AG20443 (cell line): ENCODE results near the gene SPOCD1.
A peak's percentile ranks its signal among the peaks of the same experiment; 100 is the strongest.

Experiments
- DNase-seq: peaks from one replicate; pipeline ENCODE4 v3.0.0; 2012; ENCODE audit warnings: low spot score, mixed read lengths

The SPOCD1 gene

DNA sequence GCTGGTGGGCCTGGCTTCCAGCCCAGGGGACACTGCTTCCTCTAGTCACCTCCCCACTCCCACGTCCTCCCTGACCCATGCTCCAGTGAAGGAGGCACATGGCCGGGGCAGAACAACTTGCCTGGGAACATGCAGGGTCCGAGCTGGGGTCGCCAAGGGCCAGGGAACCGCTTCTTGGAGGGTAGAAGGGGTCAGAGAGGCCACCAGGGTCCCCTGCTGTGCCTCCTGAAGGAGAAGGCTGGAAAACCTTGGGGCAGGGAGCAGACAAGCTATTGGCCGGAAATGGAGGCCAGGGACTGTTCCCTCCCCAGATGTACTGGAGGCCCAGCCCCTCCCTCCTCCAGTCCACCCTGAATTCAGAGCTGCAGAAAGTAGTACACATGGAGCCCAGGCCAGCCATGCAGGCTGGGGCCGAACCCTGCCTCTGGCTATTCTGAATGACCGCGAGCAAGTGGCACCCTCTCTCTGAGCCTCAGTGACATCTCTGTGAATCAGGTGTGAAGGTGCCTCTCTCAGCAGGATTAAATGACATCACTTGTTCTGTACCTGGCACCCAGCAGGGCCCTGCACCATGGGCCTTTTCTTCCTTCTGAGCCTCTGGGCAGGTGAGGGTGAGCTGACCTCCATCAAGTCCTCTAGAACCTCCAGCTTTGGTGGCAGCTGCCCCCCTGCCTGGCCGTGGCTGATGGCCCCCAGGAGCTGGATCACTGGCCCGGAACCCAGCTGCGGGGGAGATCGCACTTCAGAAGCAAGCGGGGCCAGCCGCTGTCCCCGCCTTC is 15.7 kb downstream of the SPOCD1 start:
- DNase-seq = peak; percentile 4

DNA sequence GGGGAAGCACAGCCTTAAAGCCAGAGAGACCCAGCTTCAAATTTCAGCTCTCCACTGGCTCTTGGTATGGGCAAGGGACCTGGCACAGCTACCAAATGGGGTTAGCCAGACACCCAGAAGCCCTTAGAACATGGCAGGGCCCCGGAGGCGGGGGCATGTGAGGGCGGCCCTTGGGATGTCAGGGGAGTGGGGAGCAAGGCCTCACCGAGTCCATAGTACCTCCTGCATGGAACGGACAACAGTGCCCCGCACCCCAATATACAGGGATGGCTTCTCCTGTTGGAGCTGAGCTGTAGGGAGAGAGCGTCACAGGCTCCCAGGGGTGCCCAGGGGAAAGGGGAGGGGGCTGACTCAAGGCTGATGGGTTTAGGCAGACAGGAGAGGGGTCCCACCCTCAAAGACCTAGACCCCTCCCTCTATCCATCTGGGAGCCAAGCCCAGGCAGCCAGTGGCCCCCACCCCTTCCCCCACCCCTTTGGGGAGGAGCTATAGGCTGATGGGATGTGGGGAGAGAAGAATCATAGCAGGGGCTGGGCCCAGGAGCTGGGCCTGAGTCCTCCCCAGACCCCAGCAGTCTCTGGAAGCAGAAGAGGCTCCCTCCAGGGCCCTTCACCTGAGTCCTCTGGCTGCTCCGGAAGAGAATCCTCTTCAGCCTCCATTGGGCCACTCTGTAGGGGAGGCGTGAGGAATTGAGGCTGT is 16.5 kb downstream of the SPOCD1 start:
- DNase-seq = peak; percentile 7

DNA sequence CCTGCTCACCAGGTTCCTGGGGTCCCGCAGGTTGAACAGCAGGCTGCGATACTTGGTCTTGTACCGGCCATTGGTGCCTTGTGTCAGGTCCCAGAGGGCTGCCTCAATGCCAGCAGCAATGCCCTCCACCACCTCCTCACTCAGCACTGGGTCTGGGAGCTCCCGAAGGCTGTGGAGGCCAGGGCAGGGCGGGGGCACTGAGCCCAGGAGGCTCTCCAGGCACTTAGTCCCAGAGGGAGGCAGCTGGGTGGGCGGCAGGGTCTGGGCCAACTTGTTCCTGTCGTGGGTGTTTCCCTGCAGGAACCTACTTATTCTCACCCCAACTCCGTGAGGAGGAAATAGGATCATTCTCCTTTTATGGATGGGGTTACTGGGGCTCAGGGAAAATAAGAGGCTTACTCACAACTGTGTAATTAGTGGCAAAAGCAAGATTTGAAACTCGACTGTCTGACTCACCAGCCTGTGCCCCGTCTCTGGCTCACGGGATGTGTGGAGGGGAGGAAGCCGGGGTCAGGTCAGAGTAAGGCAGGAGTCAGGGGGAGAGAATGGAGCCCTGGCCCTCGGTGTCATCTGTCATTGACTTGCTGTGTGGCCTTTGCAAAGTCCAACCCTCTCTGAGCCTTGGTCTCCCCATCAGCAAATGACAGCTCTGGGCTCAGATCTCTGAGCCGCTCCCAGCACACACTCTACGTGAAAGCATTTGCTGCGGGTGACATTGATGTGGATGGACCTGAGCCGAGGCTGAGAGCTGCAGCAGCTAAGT is 17.2 kb downstream of the SPOCD1 start:
- DNase-seq = peak; percentile 88

DNA sequence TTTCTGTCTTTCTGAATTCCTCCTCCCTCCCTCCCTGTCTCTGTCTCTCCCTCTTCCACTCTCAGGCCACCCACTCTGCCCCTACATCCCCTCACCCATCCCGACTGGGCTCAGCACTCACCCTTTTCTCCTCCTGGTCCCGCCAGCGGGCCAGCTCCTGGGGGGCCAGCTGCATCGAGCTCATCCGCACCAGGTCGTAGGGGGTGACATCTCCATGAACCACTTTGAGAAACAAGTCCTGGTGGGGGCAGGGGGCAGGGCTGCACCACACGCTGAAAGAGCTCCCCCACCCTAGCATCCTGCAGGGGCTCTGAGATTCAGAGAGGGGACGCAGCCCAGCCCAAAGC is 17.8 kb downstream of the SPOCD1 start:
- DNase-seq = peak; percentile 17

DNA sequence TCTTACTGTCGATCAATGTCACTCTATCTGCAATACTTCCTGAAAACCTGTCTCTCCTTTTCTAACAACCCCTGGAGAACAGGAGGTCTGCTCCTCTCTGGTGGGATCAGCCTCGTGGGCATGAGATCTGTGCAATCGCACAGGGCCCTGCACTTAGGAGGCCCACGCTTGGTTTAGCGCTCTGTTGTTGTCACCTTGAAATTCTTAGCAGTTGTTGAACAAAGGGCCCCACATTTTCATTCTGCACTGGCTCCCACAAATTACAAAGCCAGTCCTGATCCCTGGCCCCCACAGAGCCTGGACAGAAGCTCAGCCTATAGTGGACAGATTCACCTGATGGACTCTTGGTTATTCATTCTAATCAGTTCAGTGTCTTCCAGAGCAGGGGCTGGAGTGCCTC is 18.6 kb downstream of the SPOCD1 start:
- DNase-seq = no peak

DNA sequence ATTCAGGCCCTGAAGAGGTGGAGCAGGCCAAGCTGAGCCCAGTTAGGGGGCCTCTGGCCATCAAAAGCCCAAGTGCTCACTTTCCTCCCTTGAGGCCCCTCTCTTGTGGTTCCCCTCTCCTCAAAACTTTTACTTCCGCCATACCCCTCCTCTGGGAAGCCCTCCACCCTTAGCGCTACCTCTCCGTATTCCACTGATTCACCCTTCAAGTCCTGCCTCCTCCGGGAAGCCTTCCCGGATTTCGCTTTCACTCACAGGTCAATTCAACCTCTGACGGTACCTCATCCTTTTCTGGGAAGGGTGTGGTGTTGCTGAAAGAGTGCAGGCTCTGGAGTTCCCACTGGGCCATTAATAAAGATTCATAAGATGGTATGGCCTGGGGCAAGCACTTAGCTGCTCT is 19.1 kb downstream of the SPOCD1 start:
- peak; percentile 3 for DNase-seq

DNA sequence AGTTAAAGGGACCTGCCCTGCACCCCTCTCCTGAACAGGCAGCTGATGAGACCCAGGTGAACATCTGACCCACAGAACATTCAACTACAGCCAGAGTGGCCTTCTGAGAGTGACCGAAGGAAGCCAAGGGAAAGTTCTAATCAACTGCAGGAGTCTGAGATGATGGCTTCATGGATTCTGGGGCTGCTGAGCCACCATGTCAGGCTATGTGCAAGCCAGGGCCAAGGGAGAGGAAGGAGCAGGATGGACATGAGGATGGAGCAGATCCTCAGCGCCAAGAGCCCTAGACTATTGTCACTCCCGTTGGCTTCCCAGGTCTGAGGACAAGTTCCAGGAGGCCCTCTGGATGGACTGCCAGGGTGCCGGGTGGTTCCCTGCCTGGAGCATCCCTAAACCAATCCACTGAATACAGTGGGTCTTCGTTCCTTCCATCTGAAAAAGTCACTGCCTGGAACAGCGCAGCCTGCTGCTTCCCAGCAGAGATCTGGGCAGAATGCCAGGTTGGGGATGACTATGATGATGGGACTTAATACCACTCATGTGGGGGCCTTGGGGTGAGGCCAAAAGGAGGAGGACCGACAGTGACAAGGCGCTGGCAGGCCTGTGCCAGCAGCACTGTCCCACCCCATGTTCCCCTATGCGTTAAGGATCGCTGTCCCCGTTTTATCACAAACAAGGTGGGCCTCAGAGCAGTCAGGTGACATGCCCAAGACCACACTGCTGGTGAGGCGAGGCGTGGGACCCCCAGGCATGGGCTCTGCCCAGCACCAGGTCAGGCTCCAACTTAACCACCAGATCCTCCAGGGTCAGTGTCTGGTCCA is 19.8 kb downstream of the SPOCD1 start:
- DNase-seq = peak; percentile 68

DNA sequence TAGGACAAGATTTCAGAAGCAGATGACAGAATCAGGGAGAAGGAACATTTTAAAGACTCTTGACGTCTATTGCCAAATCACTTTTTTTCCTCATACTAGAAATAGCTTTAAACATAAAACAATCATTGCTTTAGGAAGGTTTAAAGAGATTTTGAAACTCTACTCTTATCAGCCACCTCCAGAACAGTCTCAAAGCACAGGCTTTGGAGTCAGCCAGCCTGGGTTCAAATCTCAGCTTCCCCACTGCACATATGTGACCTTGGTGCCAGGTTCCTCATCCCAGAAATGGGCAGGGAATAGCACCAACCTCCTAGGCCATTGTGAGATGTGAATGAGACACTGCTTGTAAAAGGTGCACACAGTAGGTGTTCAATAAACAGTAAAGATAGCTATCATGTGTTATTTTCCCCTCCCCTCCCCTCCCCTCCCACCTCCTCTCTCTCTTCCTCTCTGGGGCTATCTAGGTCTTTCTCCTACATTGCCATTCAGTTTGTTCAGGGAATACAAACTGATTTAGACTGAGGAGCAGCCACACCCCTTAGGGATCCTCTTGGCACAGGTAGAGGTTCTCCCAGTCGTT is 20.6 kb downstream of the SPOCD1 start:
- DNase-seq = no peak

DNA sequence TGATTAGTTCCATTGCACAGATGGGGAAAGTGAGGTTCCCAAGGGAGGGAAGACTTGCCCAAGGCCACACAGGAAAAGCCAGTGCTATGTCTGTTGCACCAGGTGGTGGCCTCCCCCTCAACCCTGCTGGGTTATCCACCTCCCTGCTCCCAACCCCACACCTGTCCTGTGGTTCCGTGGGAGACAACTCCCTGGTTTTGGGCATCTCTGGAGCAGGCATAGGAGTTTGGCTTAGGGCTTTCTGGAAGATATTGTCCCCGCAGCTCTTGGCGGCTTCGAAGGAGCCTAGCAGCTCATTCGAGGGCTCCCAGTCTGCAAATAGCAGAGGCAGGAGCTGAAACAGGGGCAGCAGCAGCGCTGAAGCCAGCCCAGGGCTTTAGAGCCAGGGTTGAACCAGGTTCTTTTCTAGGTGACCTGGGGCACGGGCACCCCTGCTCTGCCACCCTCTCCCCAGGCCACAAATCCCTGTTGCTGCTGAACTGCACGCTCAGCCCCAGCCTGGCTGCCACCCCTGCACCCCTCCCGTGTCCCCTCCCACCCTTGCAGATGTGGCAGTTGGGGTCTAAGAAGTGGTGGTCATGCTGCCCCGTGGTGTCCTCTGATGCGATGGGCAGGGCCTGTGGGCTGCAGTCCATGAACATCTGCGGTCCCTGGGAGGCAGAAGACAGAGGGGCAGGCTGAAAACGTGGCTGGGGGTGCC is 22.1 kb downstream of the SPOCD1 start:
- no peak for DNase-seq

DNA sequence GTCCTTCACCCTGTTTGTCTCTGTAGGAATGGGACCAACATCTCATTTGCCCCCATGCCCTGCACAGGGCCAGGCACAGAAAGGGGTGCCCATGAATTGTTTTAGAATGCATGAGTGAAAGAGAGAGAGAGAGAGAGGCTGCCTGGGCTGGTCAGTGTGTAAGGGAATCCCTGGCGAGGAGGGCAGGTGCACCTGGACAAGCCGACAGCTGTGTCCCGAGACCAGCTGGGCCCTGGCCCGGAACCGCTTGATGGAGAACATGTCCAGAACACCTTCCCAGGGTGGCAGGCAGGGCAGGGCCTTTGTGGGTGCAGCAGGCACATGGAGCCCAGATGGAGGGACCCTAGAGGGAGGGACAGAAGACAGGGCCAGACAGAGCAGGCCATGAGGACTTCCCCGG is 22.7 kb downstream of the SPOCD1 start:
- DNase-seq = no peak

DNA sequence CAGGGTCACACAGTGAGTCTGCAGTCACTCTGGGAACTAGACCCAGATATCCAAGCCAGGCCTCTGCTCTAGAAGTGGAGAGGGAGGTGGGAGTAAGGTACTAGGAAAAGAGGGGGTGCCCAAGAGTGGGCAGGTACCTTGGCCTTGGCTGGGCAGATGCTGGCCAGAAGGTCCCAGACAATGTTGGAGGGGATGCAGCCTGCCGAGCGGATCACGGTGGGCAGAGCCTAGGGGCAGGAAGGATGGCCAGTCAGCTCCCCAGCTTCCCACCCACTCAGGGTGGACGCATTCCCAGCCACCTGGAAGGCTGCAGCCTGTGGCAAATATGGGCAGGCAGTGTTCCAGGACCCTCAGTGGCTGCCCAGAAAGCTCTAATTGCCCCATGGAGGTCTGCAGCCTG is 23.3 kb downstream of the SPOCD1 start:
- no peak for DNase-seq

DNA sequence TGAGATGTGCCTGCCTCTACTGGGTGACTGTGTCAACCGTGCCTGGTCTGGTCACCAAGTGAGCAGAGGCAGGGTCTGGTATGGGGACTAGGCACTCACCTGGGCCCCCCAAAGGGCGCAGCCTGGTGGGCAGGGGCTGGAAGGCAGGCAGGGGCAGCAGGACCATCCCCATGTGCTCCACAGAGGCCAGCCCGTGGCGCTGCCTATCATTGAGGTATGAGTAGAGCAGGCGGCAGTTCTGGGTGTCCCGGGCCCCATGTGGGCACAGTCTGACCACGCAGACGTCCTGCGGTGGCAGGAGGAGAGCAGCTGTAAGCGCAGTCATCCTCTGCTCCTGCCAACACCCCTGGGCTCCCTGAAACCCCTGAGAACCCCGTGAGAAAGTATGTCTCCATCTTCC is 23.7 kb downstream of the SPOCD1 start:
- no peak for DNase-seq

DNA sequence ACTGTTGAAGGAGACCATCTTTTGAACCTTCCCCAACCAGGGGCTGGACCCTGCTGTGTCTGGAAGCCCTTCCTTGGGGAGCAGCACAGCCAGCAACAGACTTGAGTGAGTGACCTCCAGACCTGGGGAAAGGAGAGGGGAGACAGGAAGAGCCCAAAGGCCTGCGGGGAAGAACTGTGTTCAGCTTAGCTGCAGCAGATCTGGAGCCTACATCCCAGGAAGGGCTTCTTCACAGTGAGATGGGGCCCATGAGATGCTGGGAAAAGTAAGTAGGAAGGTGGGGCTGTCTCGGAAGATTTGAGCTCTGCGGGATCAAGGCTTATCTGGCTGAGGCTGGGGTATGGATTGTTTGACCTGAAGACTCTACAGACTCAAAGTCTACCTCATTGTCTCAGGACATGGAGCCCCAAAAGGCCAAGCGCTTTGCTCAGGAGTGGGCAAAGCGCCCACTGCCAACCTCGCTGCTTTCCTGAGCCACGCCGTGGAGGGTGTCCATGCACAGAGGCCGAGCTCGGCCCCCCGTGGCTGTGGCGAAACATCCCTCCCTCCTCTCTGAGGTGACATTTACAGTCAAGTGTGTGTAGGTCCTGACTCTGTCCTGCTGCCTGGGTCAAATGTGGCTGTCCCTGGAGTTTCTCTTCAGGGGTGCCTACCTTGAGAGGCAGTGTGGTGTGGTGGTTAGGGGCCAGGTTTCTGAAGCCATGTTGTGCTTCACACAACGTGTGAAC is 24.5 kb downstream of the SPOCD1 start:
- DNase-seq = no peak

DNA sequence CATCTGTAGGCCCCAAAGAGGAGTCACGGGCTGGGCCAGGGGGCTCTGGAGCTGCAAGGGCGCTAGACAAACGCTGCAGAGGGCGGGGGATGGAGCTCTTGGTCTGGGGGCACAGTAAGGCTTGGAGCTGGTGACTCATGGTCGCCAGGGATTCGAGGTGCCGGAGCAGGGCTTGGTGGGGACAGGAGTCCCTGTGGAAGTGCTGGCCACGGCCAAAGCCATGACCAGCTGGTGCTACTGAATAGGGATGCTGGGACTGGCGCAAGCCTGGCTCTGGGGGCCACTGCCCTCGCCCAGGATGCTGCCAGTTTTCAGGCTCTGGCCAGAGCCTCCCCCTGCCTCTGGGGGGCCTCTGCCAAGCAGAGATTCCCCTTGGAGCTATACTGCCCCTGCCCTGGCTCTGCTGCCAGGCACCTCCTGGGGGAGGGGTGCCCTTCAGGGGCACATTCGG is 25.2 kb downstream of the SPOCD1 start:
- no peak for DNase-seq

DNA sequence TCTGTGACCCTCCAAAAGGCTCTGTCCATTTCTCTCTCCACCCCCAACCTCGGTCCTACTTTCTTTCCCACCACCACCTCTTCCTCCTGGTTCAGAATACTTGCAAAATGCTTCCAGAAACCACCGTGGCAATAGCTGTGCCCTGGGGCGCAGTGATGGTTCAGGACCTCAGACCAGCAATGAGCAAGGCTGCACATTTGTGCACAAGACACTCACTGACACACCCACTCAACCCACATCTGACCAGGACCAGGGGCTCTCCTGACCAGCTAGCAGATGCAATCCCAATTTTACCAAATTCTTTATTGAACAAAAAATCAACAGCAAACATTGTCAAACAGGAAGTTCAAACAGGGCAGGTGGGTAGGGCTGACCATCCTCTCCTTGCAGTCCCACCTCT is 25.7 kb downstream of the SPOCD1 start:
- no peak for DNase-seq

DNA sequence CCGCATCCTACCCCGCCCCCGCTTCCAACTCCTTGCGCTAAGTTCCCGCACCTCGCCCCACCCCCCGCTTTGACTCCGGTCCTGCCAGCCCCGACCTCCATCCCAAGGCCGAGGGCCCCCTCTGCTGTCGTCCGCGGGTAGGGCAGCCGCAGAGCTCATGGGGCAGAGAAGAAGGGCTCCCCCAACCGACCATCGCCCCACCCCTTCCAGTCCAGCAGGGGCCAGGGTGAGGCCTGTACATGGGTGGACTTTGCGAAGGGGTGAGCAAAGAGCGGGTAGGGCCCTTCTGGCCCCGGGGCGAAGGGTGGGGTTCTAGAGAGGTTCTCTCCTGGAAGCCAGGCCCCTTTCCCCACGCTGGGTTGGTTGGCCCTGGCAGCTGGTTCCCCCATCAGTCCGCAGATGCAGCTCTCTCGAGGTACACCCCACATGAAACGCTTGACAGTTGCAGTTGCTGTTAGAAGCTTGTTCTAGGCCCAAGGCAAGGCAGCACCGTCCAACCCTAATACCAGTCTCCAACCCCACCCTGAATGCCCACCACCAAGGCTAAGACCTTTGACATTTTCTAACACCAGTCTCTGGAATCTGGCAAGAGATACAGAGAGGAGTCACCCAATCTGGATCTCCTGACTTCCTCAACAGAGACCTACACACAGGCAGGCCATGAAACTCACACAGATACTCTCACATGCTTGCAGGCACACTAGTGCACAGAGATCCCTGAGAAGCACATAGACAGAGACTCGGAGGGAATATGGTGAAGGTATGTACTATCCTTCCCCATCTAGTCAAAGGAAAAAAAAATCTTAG is 26.4 kb downstream of the SPOCD1 start:
- DNase-seq = peak; percentile 97

DNA sequence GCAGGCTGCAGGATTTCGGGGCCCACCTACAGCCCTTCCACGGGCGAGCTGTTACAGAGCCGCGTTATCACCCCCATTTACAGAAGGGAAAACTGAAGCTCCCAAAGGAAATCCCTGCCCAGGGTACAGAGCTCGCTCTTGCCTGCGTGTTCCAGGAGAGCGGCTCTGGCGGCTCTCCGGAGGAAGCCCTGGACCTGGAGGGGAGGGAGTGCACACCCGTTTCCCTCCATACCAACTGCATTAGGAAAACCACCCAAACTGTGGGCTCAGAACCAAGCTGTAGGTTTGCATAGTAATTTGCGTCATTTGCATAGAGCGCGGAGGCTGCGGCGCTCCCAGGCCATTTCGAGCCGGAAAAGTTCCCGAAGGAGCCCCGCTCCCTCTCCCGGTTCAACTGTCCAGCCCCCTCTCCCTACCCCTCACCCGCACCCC is 27.0 kb downstream of the SPOCD1 start:
- peak; percentile 62 for DNase-seq

DNA sequence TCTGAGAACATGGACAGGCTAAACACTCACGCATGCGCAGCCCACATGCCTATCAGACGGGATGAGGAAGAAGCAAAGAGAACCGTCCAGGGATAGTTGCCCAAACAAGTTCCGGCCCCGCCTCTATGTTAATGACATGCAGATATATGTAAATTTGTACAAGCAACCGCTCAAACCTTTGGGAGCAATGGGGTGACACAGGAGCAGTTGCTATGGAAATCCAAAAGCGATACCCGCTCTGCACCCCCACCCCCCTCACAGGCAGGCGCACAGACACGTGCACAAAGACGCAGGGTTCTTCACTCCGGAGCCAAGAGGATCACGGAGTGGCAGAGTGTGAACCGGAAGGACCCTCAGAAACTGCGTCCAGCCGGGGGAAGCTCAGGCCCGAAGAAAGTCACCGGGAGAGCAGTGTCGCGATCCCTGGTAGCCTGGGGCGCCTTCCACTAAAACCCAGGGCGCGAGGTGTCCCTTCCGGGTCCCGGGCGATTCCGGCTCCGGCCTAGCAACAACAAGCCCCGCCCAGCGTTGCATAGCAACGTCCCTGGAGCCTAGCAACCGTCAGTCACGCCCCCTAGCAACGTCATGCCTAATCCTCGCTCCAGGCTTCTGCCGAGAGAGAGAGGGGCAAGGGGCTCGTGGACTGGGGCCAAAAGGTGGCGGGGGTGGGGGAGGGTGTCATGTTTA is 27.5 kb downstream of the SPOCD1 start:
- DNase-seq = peak; percentile 96

DNA sequence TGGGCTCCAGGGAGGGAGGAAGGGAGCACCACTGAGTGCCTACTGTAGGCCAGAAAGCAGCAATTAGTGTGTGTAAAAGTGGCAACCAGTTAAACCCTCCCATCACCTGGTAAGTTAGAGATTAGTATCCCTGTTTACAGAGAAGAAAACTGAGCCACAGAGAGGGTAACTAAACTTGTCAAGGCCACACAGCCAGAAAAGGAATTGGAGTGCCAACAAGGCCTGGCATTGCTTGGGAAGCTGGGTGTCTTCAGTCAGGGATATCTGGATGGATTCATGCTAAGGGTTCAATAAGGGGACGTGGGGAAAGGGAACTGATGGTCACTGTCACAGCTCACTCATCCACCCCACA is 28.1 kb downstream of the SPOCD1 start:
- no peak for DNase-seq
